IMR-90 (cell line): ENCODE data around the gene ESR1. TPM values are rescaled to one million over a fixed set of nuclear protein-coding genes. Genes with fewer than 3 reads are reported as not detected.

Source experiments
- ATAC-seq: fragments of 200-7000 bp; cut with Tn5 transposase; 2 replicates; pipeline ENCODE4 v1.9.1; 2020; ENCODE audit warnings: low read depth, mild to moderate bottlenecking, moderate library complexity
- BruUV-seq: library from RNA; stranded (reverse); fragments of 400-500 nt; replicated peaks from 2 replicates; lab custom pipeline; 2021; lab: Mats Ljungman, UMichigan
- CTCF ChIA-PET: fragments of 300-600 bp; formaldehyde crosslinking; extraction: SDS; loops from one replicate; lab custom pipeline; 2021; ENCODE audit warnings: antibody characterized with exemption; lab: Yijun Ruan, JAX
- POLR2A ChIA-PET: fragments of 300-600 bp; sonication (Branson Sonifier 250); formaldehyde crosslinking; loops from one replicate; lab custom pipeline; 2022; ENCODE audit warnings: antibody characterized with exemption; ENCODE audit not compliant: unreplicated experiment; lab: Charles Lee
- DNase-seq: peaks from one replicate; pipeline ENCODE4 v3.0.0; 2013
- H2AFZ ChIP-seq: replicated peaks from 2 replicates; pipeline ENCODE3; 2013; ENCODE audit warnings: low read length, mild to moderate bottlenecking; ENCODE audit not compliant: poor library complexity
- H2AK5ac ChIP-seq: 2 replicates; pipeline ENCODE4 v1.6.1; 2013; ENCODE audit warnings: low read depth, low read length, inconsistent platforms
- H2AK9ac ChIP-seq: replicated peaks from 2 replicates; pipeline ENCODE3; 2013; ENCODE audit warnings: mild to moderate bottlenecking, low read depth, low read length, moderate library complexity; ENCODE audit not compliant: poor library complexity
- H2BK120ac ChIP-seq: 2 replicates; pipeline ENCODE4 v1.6.1; 2013; ENCODE audit warnings: low read depth, low read length, inconsistent platforms
- H2BK15ac ChIP-seq: 3 replicates; pipeline ENCODE4 v1.6.1; 2013; ENCODE audit warnings: low read depth, low read length, inconsistent platforms
- H2BK20ac ChIP-seq: 2 replicates; pipeline ENCODE4 v1.6.1; 2013; ENCODE audit warnings: low read depth, mild to moderate bottlenecking, inconsistent platforms, low read length, moderate library complexity
- H2BK5ac ChIP-seq: 2 replicates; pipeline ENCODE4 v1.6.1; 2013; ENCODE audit warnings: mild to moderate bottlenecking, low read depth, low read length, inconsistent platforms; ENCODE audit not compliant: poor library complexity, severe bottlenecking
- H3K14ac ChIP-seq: replicated peaks from 2 replicates; pipeline ENCODE4 v1.6.1; 2013; ENCODE audit warnings: low read depth, low read length, inconsistent platforms
- H3K18ac ChIP-seq: 2 replicates; pipeline ENCODE4 v1.6.1; 2013; ENCODE audit warnings: low read depth, low read length, control low read depth
- H3K23ac ChIP-seq: 2 replicates; pipeline ENCODE4 v1.6.1; 2013; ENCODE audit warnings: low read depth, low read length, inconsistent platforms
- H3K27ac ChIP-seq: 2 replicates; pipeline ENCODE4 v1.5.1; 2013; ENCODE audit warnings: mild to moderate bottlenecking, control low read depth, low read length; ENCODE audit not compliant: insufficient read depth
- H3K27me3 ChIP-seq: 2 replicates; pipeline ENCODE4 v1.6.1; 2013; ENCODE audit warnings: low read length; ENCODE audit not compliant: control insufficient read depth, insufficient read depth
- H3K36me3 ChIP-seq: 2 replicates; pipeline ENCODE4 v1.6.1; 2013; ENCODE audit warnings: low read length, mixed read lengths; ENCODE audit not compliant: control insufficient read depth, insufficient read depth
- H3K4ac ChIP-seq: 2 replicates; pipeline ENCODE4 v1.6.1; 2013; ENCODE audit warnings: low read depth, low read length, inconsistent platforms
- H3K4me1 ChIP-seq: 2 replicates; pipeline ENCODE4 v1.6.1; 2013; ENCODE audit warnings: low read length, mixed read lengths; ENCODE audit not compliant: control insufficient read depth, insufficient read depth
- H3K4me2 ChIP-seq: 2 replicates; pipeline ENCODE4 v1.6.1; 2013; ENCODE audit warnings: low read depth, mild to moderate bottlenecking, control low read depth, low read length, moderate library complexity
- H3K4me3 ChIP-seq: 2 replicates; pipeline ENCODE4 v1.5.1; 2013; ENCODE audit warnings: low read depth, mild to moderate bottlenecking, control low read depth, low read length, moderate library complexity; ENCODE audit not compliant: insufficient read depth
- H3K56ac ChIP-seq: 2 replicates; pipeline ENCODE4 v1.6.1; 2013; ENCODE audit warnings: low read length, inconsistent platforms; ENCODE audit not compliant: insufficient read depth; ENCODE audit errors: extremely low read depth
- H3K79me1 ChIP-seq, 2 experiments: 2 replicates each; pipeline ENCODE4 v1.6.1; 2013; ENCODE audit warnings: low read length in 2 of 2, inconsistent platforms in 1 of 2, low read depth in 1 of 2
- H3K9ac ChIP-seq: 2 replicates; pipeline ENCODE4 v1.6.1; 2013; ENCODE audit warnings: low read depth, low read length, control low read depth
- H3K9me1 ChIP-seq: 2 replicates; pipeline ENCODE4 v1.6.1; 2013; ENCODE audit warnings: low read length, inconsistent platforms; ENCODE audit not compliant: insufficient read depth
- H3K9me3 ChIP-seq: 2 replicates; pipeline ENCODE4 v1.6.1; 2013; ENCODE audit warnings: low read length; ENCODE audit not compliant: control insufficient read depth, insufficient read depth
- H4K20me1 ChIP-seq: 2 replicates; pipeline ENCODE4 v1.6.1; 2013; ENCODE audit warnings: low read length, inconsistent platforms; ENCODE audit not compliant: insufficient read depth
- H4K5ac ChIP-seq: 2 replicates; pipeline ENCODE4 v1.6.1; 2013; ENCODE audit warnings: mild to moderate bottlenecking, low read depth, low read length, control low read depth
- H4K8ac ChIP-seq, 2 experiments: 2 replicates each; pipeline ENCODE4 v1.6.1; 2013; ENCODE audit warnings: low read depth in 2 of 2, low read length in 2 of 2, control low read depth in 1 of 2, inconsistent platforms in 1 of 2
- H4K91ac ChIP-seq: 2 replicates; pipeline ENCODE4 v1.6.1; 2013; ENCODE audit warnings: low read depth, low read length, inconsistent platforms; ENCODE audit not compliant: insufficient read depth
- BHLHE40 ChIP-seq: fragments of 150-350 bp; IDR thresholded peaks from 2 replicates; pipeline ENCODE4 v1.6.1; 2016; ENCODE audit warnings: mild to moderate bottlenecking, low read depth, low read length
- CEBPB ChIP-seq: IDR thresholded peaks from 2 replicates; pipeline ENCODE4 v1.6.1; 2012; ENCODE audit warnings: low read depth, low read length, improper control_type of control experiment
- CHD1 ChIP-seq: IDR thresholded peaks from 2 replicates; pipeline ENCODE4 v1.6.1; 2012; ENCODE audit warnings: low read depth, low read length, improper control_type of control experiment
- CTCF ChIP-seq: conservative IDR thresholded peaks from 2 replicates; pipeline ENCODE4 v1.5.1; 2012; ENCODE audit warnings: mild to moderate bottlenecking, low read depth, low read length, improper control_type of control experiment
- ELK1 ChIP-seq: fragments of 150-350 bp; IDR thresholded peaks from 2 replicates; pipeline ENCODE4 v1.6.1; 2016; ENCODE audit warnings: low read depth, mild to moderate bottlenecking, low read length, moderate library complexity, borderline replicate concordance
- MAFK ChIP-seq: IDR thresholded peaks from 2 replicates; pipeline ENCODE4 v1.6.1; 2012; ENCODE audit warnings: low read depth, low read length, improper control_type of control experiment
- MAZ ChIP-seq: IDR thresholded peaks from 2 replicates; pipeline ENCODE4 v1.6.1; 2012; ENCODE audit warnings: low read depth, mild to moderate bottlenecking, low read length, improper control_type of control experiment, moderate library complexity, borderline replicate concordance
- POLR2A ChIP-seq: IDR thresholded peaks from 2 replicates; pipeline ENCODE4 v1.6.1; 2012; ENCODE audit warnings: mild to moderate bottlenecking, low read depth, low read length
- RAD21 ChIP-seq: IDR thresholded peaks from 2 replicates; pipeline ENCODE4 v1.6.1; 2012; ENCODE audit warnings: low read length, improper control_type of control experiment
- RCOR1 ChIP-seq: IDR thresholded peaks from 2 replicates; pipeline ENCODE4 v1.6.1; 2012; ENCODE audit warnings: mild to moderate bottlenecking, low read length, improper control_type of control experiment; ENCODE audit not compliant: insufficient replicate concordance
- RFX5 ChIP-seq: IDR thresholded peaks from 2 replicates; pipeline ENCODE4 v1.8.0; 2012; ENCODE audit warnings: low read depth, mild to moderate bottlenecking, low read length, moderate library complexity
- SMC3 ChIP-seq: fragments of 150-350 bp; IDR thresholded peaks from 2 replicates; pipeline ENCODE4 v1.6.1; 2016; ENCODE audit warnings: low read depth, mild to moderate bottlenecking, antibody characterized with exemption, low read length, moderate library complexity
- USF2 ChIP-seq: fragments of 150-350 bp; IDR thresholded peaks from 2 replicates; pipeline ENCODE4 v1.6.1; 2017; ENCODE audit warnings: mild to moderate bottlenecking, antibody characterized with exemption, low read length, low read depth
- WGBS, 2 experiments: methylation state at CpG; one replicate each; pipeline versions ENCODE4 v1.1.5 to v1.1.7; 2013; ENCODE audit warnings: missing lambda C conversion rate in 2 of 2; ENCODE audit not compliant: insufficient read length in 1 of 2; ENCODE audit errors: extremely low coverage in 2 of 2; 5-methylcytosine and 5-hydroxymethylcytosine counted together
- dilution Hi-C: fragments of 300-500 bp; cut with HindIII; formaldehyde crosslinking; loops from one replicate; pipeline ENCODE4 v1.14.3; 2018; ENCODE audit warnings: low sequenced_read_pairs; ENCODE audit not compliant: unreplicated experiment
- in situ Hi-C: fragments of 300-500 bp; cut with MboI; formaldehyde crosslinking; loops from 3 replicates; pipeline ENCODE4 v1.14.3; 2019; ENCODE audit warnings: low sequenced_read_pairs, inconsistent platforms, mixed read lengths
- intact Hi-C: fragments of 100-400 bp; cut with micrococcal nuclease; formaldehyde crosslinking; loops from 2 replicates; pipeline ENCODE4 v1.10.0; 2022
- polyA plus RNA-seq, 3 experiments: library from polyadenylated mRNA; depleted of rRNA; stranded (reverse); fragments of >200 nt; gene quantifications; 2 replicates each; pipeline ENCODE4 v1.2.3, GENCODE V29; 2012; ENCODE audit warnings: low replicate concordance in 1 of 3
- total RNA-seq: library from RNA; depleted of rRNA; stranded (reverse); fragments of >200 nt; gene quantifications from 2 replicates; pipeline ENCODE4 v1.2.3, GENCODE V29; 2012

The ESR1 gene
- total and polyA plus RNA-seq, 2 of the 4 experiments (the other 2 are of a cell fraction) = not detected

- Histone ChIP-seq H3K9ac (no peak overlapping the region), H4K91ac (no peak overlapping the region), H3K18ac (no peak overlapping the region), H4K20me1 (no peaks in the 10 kb centered on the region), H3K4me3 (no peak overlapping the region), H3K9me3 (no peaks in the 10 kb centered on the region), H4K5ac (no peak overlapping the region), H3K27ac (no peak overlapping the region), H2BK120ac (no peak overlapping the region), H3K36me3 (no peaks in the 10 kb centered on the region), H2AK9ac (no peak overlapping the region), H2BK20ac (no peak overlapping the region), H3K27me3 (peaks cover 31% of the 10 kb centered on the region), H4K8ac (no peak overlapping the region), H2AFZ (peak overlapping the region; percentile 70), H2BK5ac (no peak overlapping the region), H3K14ac (no peak overlapping the region), H3K79me1 (no peaks in the 10 kb centered on the region), H3K4me2 (no peak overlapping the region), H3K9me1 (no peaks in the 10 kb centered on the region), H3K56ac (no peak overlapping the region), H2BK15ac (no peak overlapping the region), H3K23ac (no peak overlapping the region), H3K4ac (no peak overlapping the region), H2AK5ac (no peak overlapping the region), H3K4me1 (no peaks in the 10 kb centered on the region; the same call in 1 of the 2 replicates)
- DNase-seq (no peak), ATAC-seq (no peak)
- BruUV-seq = no TSS peak
- WGBS, 2 experiments = no CpG with 5 or more reads among the region's 11 CpGs
- dilution Hi-C loops = no loop called here
- in situ Hi-C loops = no loop called here
- TF ChIP-seq SMC3 (no peak), CHD1 (no peak), RAD21 (no peak), USF2 (no peak), RCOR1 (no peak), MAZ (no peak), MAFK (no peak), CEBPB (no peak), BHLHE40 (no peak), RFX5 (no peak), POLR2A (no peak), CTCF (no peak), ELK1 (no peak)
- CTCF ChIA-PET = no interaction called here
- intact Hi-C loops = no loop called here
- POLR2A ChIA-PET = no interaction called here
Measured at GRCh38 chr6:151805286-151805840, 2.1 kb upstream of the ESR1 start.
